H9 (cell line): ENCODE data around the gene UMAD1. TPM values are rescaled to one million over a fixed set of nuclear protein-coding genes. Genes with fewer than 3 reads are reported as not detected.

Experiments used
- DNase-seq: peaks from one replicate; pipeline ENCODE4 v3.0.0-alpha.2; 2017
- H2AFZ ChIP-seq: one replicate; pipeline ENCODE4 v1.6.1; 2013; ENCODE audit warnings: mild to moderate bottlenecking, low read length, control low read depth, moderate library complexity
- H2AK5ac ChIP-seq: 2 replicates; pipeline ENCODE4 v1.6.1; 2013; ENCODE audit warnings: low read length, control low read depth, mixed read lengths; ENCODE audit not compliant: insufficient read length
- H2BK120ac ChIP-seq: one replicate; pipeline ENCODE4 v1.6.1; 2013; ENCODE audit warnings: low read depth, mild to moderate bottlenecking, low read length, control low read depth, inconsistent platforms; ENCODE audit not compliant: poor library complexity, severe bottlenecking
- H2BK12ac ChIP-seq: 2 replicates; pipeline ENCODE4 v1.6.1; 2013; ENCODE audit warnings: low read length, control low read depth, mixed read lengths, low read depth; ENCODE audit not compliant: insufficient read length
- H2BK15ac ChIP-seq: 2 replicates; pipeline ENCODE4 v1.6.1; 2013; ENCODE audit warnings: low read depth, low read length, control low read depth
- H2BK20ac ChIP-seq: one replicate; pipeline ENCODE4 v1.6.1; 2013; ENCODE audit warnings: low read depth, mild to moderate bottlenecking, low read length, control low read depth, inconsistent platforms; ENCODE audit not compliant: poor library complexity, severe bottlenecking
- H2BK5ac ChIP-seq: 2 replicates; pipeline ENCODE4 v1.6.1; 2013; ENCODE audit warnings: low read length, control low read depth, mixed read lengths; ENCODE audit not compliant: insufficient read length
- H3K14ac ChIP-seq: 2 replicates; pipeline ENCODE4 v1.6.1; 2013; ENCODE audit warnings: low read length, control low read depth; ENCODE audit not compliant: insufficient read depth
- H3K18ac ChIP-seq: 2 replicates; pipeline ENCODE4 v1.6.1; 2013; ENCODE audit warnings: low read depth, mild to moderate bottlenecking, mixed read lengths, low read length, control low read depth; ENCODE audit not compliant: insufficient read length
- H3K23ac ChIP-seq: 2 replicates; pipeline ENCODE4 v1.6.1; 2013; ENCODE audit warnings: low read length, control low read depth, mixed read lengths, low read depth; ENCODE audit not compliant: insufficient read length
- H3K23me2 ChIP-seq: 2 replicates; pipeline ENCODE4 v1.6.1; 2013; ENCODE audit warnings: low read depth, mild to moderate bottlenecking, mixed read lengths, low read length, control low read depth; ENCODE audit not compliant: insufficient read length, poor library complexity, severe bottlenecking
- H3K27ac ChIP-seq: 2 replicates; pipeline ENCODE4 v1.5.1; 2013; ENCODE audit warnings: low read length, control low read depth, mixed read lengths, low read depth; ENCODE audit not compliant: insufficient read length
- H3K27me3 ChIP-seq: 2 replicates; pipeline ENCODE4 v1.6.1; 2013; ENCODE audit warnings: low read length, control low read depth, inconsistent platforms; ENCODE audit not compliant: insufficient read depth
- H3K4ac ChIP-seq: 2 replicates; pipeline ENCODE4 v1.6.1; 2013; ENCODE audit warnings: low read depth, mild to moderate bottlenecking, control low read depth, inconsistent platforms, low read length, moderate library complexity
- H3K4me1 ChIP-seq: 2 replicates; pipeline ENCODE4 v1.6.1; 2013; ENCODE audit warnings: low read length, control low read depth, inconsistent platforms; ENCODE audit not compliant: insufficient read depth
- H3K4me2 ChIP-seq: 2 replicates; pipeline ENCODE4 v1.6.1; 2013; ENCODE audit warnings: low read length, control low read depth, mixed read lengths; ENCODE audit not compliant: insufficient read length, insufficient read depth
- H3K56ac ChIP-seq: 2 replicates; pipeline ENCODE4 v1.6.1; 2013; ENCODE audit warnings: low read depth, mild to moderate bottlenecking, mixed read lengths, low read length, control low read depth; ENCODE audit not compliant: insufficient read length
- H3K79me1 ChIP-seq: 2 replicates; pipeline ENCODE4 v1.6.1; 2013; ENCODE audit warnings: low read depth, mild to moderate bottlenecking, moderate library complexity, low read length, control low read depth, inconsistent platforms; ENCODE audit not compliant: insufficient read depth, poor library complexity, severe bottlenecking
- H3K79me2 ChIP-seq: 2 replicates; pipeline ENCODE4 v1.6.1; 2013; ENCODE audit warnings: low read length, control low read depth, inconsistent platforms; ENCODE audit not compliant: insufficient read depth
- H3K9ac ChIP-seq: 2 replicates; pipeline ENCODE4 v1.6.1; 2013; ENCODE audit warnings: low read length, control low read depth, mixed read lengths; ENCODE audit not compliant: insufficient read length; ENCODE audit errors: extremely low read depth
- H3K9me3 ChIP-seq: one replicate; pipeline ENCODE4 v1.6.1; 2013; ENCODE audit warnings: low read depth, low read length, inconsistent platforms; ENCODE audit not compliant: control insufficient read depth
- H3T11ph ChIP-seq: one replicate; pipeline ENCODE4 v1.6.1; 2013; ENCODE audit warnings: mild to moderate bottlenecking, low read length, control low read depth, inconsistent platforms
- H4K20me1 ChIP-seq: one replicate; pipeline ENCODE4 v1.6.1; 2013; ENCODE audit not compliant: control insufficient read depth, insufficient read length, insufficient read depth
- H4K5ac ChIP-seq: 2 replicates; pipeline ENCODE4 v1.6.1; 2013; ENCODE audit warnings: low read depth, mild to moderate bottlenecking, mixed read lengths, low read length, control low read depth; ENCODE audit not compliant: insufficient read length
- H4K8ac ChIP-seq: replicated peaks from 2 replicates; pipeline ENCODE4 v1.6.1; 2013; ENCODE audit warnings: low read length, control low read depth, mixed read lengths, low read depth; ENCODE audit not compliant: insufficient read length
- H4K91ac ChIP-seq: 2 replicates; pipeline ENCODE4 v1.6.1; 2013; ENCODE audit warnings: low read depth, mild to moderate bottlenecking, moderate library complexity, mixed read lengths, low read length, control low read depth; ENCODE audit not compliant: insufficient read length
- H3K27ac Mint-ChIP-seq, 3 experiments: 2 replicates in 2 of 3; 3 replicates in 1 of 3; pipeline ENCODE4 v1.8.0; 2020 to 2021; ENCODE audit warnings: mixed read lengths in 3 of 3, mild to moderate bottlenecking in 1 of 3, moderate library complexity in 1 of 3
- H3K27me3 Mint-ChIP-seq: 2 replicates; pipeline ENCODE4 v1.8.0; 2021; ENCODE audit warnings: low read depth, mild to moderate bottlenecking, moderate library complexity, mixed read lengths
- H3K36me3 Mint-ChIP-seq, 3 experiments: 2 replicates in 2 of 3; 3 replicates in 1 of 3; pipeline ENCODE4 v1.8.0; 2020 to 2021; ENCODE audit warnings: low read depth in 3 of 3, mixed read lengths in 3 of 3; ENCODE audit not compliant: insufficient read depth in 1 of 3
- H3K4me1 Mint-ChIP-seq, 2 experiments: 2 replicates each; pipeline ENCODE4 v1.8.0; 2020; ENCODE audit warnings: mixed read lengths in 2 of 2
- H3K4me3 Mint-ChIP-seq, 2 experiments: 2 replicates in 1 of 2; 3 replicates in 1 of 2; pipeline ENCODE4 v1.8.0; 2020 to 2021; ENCODE audit warnings: mild to moderate bottlenecking in 2 of 2, mixed read lengths in 2 of 2, moderate library complexity in 1 of 2
- H3K9me3 Mint-ChIP-seq, 2 experiments: 2 replicates in 1 of 2; 3 replicates in 1 of 2; pipeline ENCODE4 v1.8.0; 2020; ENCODE audit warnings: mild to moderate bottlenecking in 2 of 2, mixed read lengths in 2 of 2, moderate library complexity in 1 of 2
- CTCF ChIP-seq: fragments of 200-600 bp; sonication (generic); conservative IDR thresholded peaks from 3 replicates; pipeline ENCODE4 v1.8.0; 2021; ENCODE audit warnings: antibody characterized with exemption, mild to moderate bottlenecking
- WGBS: extraction: QIAGEN DNeasy Blood & Tissue Kit; methylation state at CpG from one replicate; pipeline ENCODE4 v1.1.7; 2013; ENCODE audit warnings: missing lambda C conversion rate, low lambda C conversion rate, mixed read lengths; ENCODE audit not compliant: insufficient read length; ENCODE audit errors: extremely low coverage; 5-methylcytosine and 5-hydroxymethylcytosine counted together
- total RNA-seq: library from RNA; stranded (reverse); gene quantifications from 2 replicates; pipeline ENCODE4 v1.2.1, GENCODE V29; 2021

The UMAD1 gene
- total RNA-seq, 1 experiment from 2014 or later: 8.9 TPM

- Mint-ChIP-seq H3K4me3 (no peak overlapping the region), H3K9me3 (no peaks in the 10 kb centered on the region; a peak in 1 of 5 replicates), H3K27me3 (no peaks in the 10 kb centered on the region), H3K4me1 (peaks cover 0 to 7% of the 10 kb centered on the region in 2 experiments; a peak in 1 of 4 replicates), H3K36me3 (no peaks in the 10 kb centered on the region), H3K27ac (no peak overlapping the region)
- TF ChIP-seq CTCF: no peak
- no peak for DNase-seq
- no peak overlapping the region for H3T11ph ChIP-seq
- H2BK120ac ChIP-seq: no peak overlapping the region
- H3K27me3 ChIP-seq: no peaks in the 10 kb centered on the region
- no peak overlapping the region for H3K18ac ChIP-seq
- H4K5ac ChIP-seq: no peak overlapping the region
- H3K23me2 ChIP-seq: no peaks in the 10 kb centered on the region
- H2AFZ ChIP-seq: no peak overlapping the region
- no peak overlapping the region for H3K14ac ChIP-seq
- H4K20me1 ChIP-seq: no peaks in the 10 kb centered on the region
- H3K27ac ChIP-seq: no peak overlapping the region
- no peak overlapping the region for H3K9ac ChIP-seq
- no peak overlapping the region for H3K23ac ChIP-seq
- no peaks in the 10 kb centered on the region for H3K79me1 ChIP-seq
- H2BK15ac ChIP-seq: no peak overlapping the region
- no peak overlapping the region for H2AK5ac ChIP-seq
- no peaks in the 10 kb centered on the region; the same call in 1 of the 2 replicates for H3K4me1 ChIP-seq
- no peaks in the 10 kb centered on the region for H3K79me2 ChIP-seq
- H2BK12ac ChIP-seq: no peak overlapping the region
- H3K9me3 ChIP-seq: no peaks in the 10 kb centered on the region
- no peak overlapping the region for H3K56ac ChIP-seq
- no peak overlapping the region for H2BK5ac ChIP-seq
- no peak overlapping the region for H3K4me2 ChIP-seq
- WGBS: no CpG with 5 or more reads among the region's 1 CpG
- no peak overlapping the region for H4K91ac ChIP-seq
- no peak overlapping the region for H2BK20ac ChIP-seq
- H3K4ac ChIP-seq: no peak overlapping the region
- H4K8ac ChIP-seq: no peak overlapping the region
Observed at GRCh38 chr7:7687800-7688199, 47.2 kb downstream of the UMAD1 start.
